CD4-positive, alpha-beta T cell treated with Interleukin-6 at 100 ng/mL for 8 hours (primary cell): ENCODE measurements around the gene ADAMTS19.
"Not testable (repeated sequence)": the region's sequence is repeated elsewhere in the genome, so short reads cannot be mapped to it uniquely, and the experiment has no call there.

ENCODE experiments used
- DNase-seq: peaks from one replicate; pipeline ENCODE4 v3.0.0-alpha.2; 2020; ENCODE audit warnings: mixed read lengths, low spot score

The ADAMTS19 gene

GRCh38 chr5:129584496-129584895, 124.4 kb downstream of the ADAMTS19 start:
- not testable (repeated sequence) for DNase-seq

GRCh38 chr5:129591508-129592160, 131.5 kb downstream of the ADAMTS19 start:
- no peak for DNase-seq

- DNase-seq: no peak
Measured at GRCh38 chr5:129593525-129593924, 133.4 kb downstream of the ADAMTS19 start.

- DNase-seq: no peak
Measured at GRCh38 chr5:129601576-129601975, 141.5 kb downstream of the ADAMTS19 start.

GRCh38 chr5:129608350-129608749, 148.3 kb downstream of the ADAMTS19 start:
- DNase-seq: no peak

- no peak for DNase-seq
Measured at GRCh38 chr5:129609710-129610109, 149.6 kb downstream of the ADAMTS19 start.

- no peak for DNase-seq
Measured at GRCh38 chr5:129616517-129616916, 156.4 kb downstream of the ADAMTS19 start.

GRCh38 chr5:129617206-129617605, 157.1 kb downstream of the ADAMTS19 start:
- no peak for DNase-seq

- DNase-seq: no peak
Measured at GRCh38 chr5:129619782-129620181, 159.7 kb downstream of the ADAMTS19 start.

- no peak for DNase-seq
Measured at GRCh38 chr5:129622531-129622930, 162.4 kb downstream of the ADAMTS19 start.

- DNase-seq: no peak
Measured at GRCh38 chr5:129629575-129629974, 169.5 kb downstream of the ADAMTS19 start.

GRCh38 chr5:129630101-129630500, 170.0 kb downstream of the ADAMTS19 start:
- no peak for DNase-seq

- no peak for DNase-seq
Measured at GRCh38 chr5:129631961-129632360, 171.9 kb downstream of the ADAMTS19 start.

- not testable (repeated sequence) for DNase-seq
Measured at GRCh38 chr5:129637501-129637900, 177.4 kb downstream of the ADAMTS19 start.

- no peak for DNase-seq
Measured at GRCh38 chr5:129639331-129639730, 179.2 kb downstream of the ADAMTS19 start.

GRCh38 chr5:129652349-129653056, 192.4 kb downstream of the ADAMTS19 start:
- no peak for DNase-seq

GRCh38 chr5:129653057-129653375, 192.9 kb downstream of the ADAMTS19 start:
- no peak for DNase-seq

GRCh38 chr5:129653442-129653841, 193.3 kb downstream of the ADAMTS19 start:
- DNase-seq: no peak

GRCh38 chr5:129656952-129657351, 196.9 kb downstream of the ADAMTS19 start:
- DNase-seq: no peak

GRCh38 chr5:129658801-129659200, 198.7 kb downstream of the ADAMTS19 start:
- DNase-seq: no peak

GRCh38 chr5:129661366-129662035, 201.4 kb downstream of the ADAMTS19 start:
- DNase-seq: no peak

GRCh38 chr5:129664336-129664937, 204.3 kb downstream of the ADAMTS19 start:
- DNase-seq: peak; percentile 2

- DNase-seq: no peak
Measured at GRCh38 chr5:129670957-129671500, 210.9 kb downstream of the ADAMTS19 start.
